Calu3 (cell line): ENCODE measurements around the gene CDK5RAP1. TPM values are rescaled to one million over a fixed set of nuclear protein-coding genes. Genes with fewer than 3 reads are reported as not detected.

Experiments
- BruUV-seq: library from RNA; stranded (reverse); fragments of 400-500 nt; replicated peaks from 2 replicates; lab custom pipeline; 2021; lab: Mats Ljungman, UMichigan
- CTCF ChIA-PET: fragments of 300-600 bp; sonication (Branson Sonifier 250); formaldehyde crosslinking; loops from one replicate; lab custom pipeline; 2022; ENCODE audit warnings: antibody characterized with exemption; lab: Charles Lee
- DNase-seq: peaks from one replicate; pipeline ENCODE4 v3.0.0; 2022
- H3K27ac Mint-ChIP-seq: one replicate; pipeline ENCODE4 v1.8.0; 2022; ENCODE audit warnings: mixed read lengths; ENCODE audit not compliant: unreplicated experiment
- H3K27me3 Mint-ChIP-seq: one replicate; pipeline ENCODE4 v1.8.0; 2022; ENCODE audit warnings: mixed read lengths; ENCODE audit not compliant: unreplicated experiment
- H3K36me3 Mint-ChIP-seq: one replicate; pipeline ENCODE4 v1.8.0; 2022; ENCODE audit warnings: mild to moderate bottlenecking, moderate library complexity, mixed read lengths; ENCODE audit not compliant: insufficient read depth, unreplicated experiment
- H3K4me1 Mint-ChIP-seq: one replicate; pipeline ENCODE4 v1.8.0; 2022; ENCODE audit warnings: mild to moderate bottlenecking, low read depth, mixed read lengths; ENCODE audit not compliant: unreplicated experiment
- H3K4me3 Mint-ChIP-seq: one replicate; pipeline ENCODE4 v1.8.0; 2022; ENCODE audit warnings: mild to moderate bottlenecking, low read depth, moderate library complexity, mixed read lengths; ENCODE audit not compliant: unreplicated experiment
- H3K9me3 Mint-ChIP-seq: one replicate; pipeline ENCODE4 v1.8.0; 2022; ENCODE audit warnings: low read depth, mixed read lengths; ENCODE audit not compliant: unreplicated experiment
- CTCF ChIP-seq: fragments of 200-600 bp; IDR thresholded peaks from one replicate; pipeline ENCODE4 v1.8.0; 2022; ENCODE audit warnings: antibody characterized with exemption; ENCODE audit not compliant: unreplicated experiment
- intact Hi-C: fragments of 100-400 bp; cut with micrococcal nuclease; formaldehyde crosslinking; loops from one replicate; pipeline ENCODE4 v1.10.0; 2022; ENCODE audit not compliant: unreplicated experiment
- total RNA-seq: library from RNA; stranded (reverse); gene quantifications from 2 replicates; pipeline ENCODE4 v1.2.3, GENCODE V29; 2022

The CDK5RAP1 gene
- total RNA-seq, 1 experiment from 2014 or later = 65.8 TPM

- no peak overlapping the region for H3K4me3 Mint-ChIP-seq
- H3K27me3 Mint-ChIP-seq = peaks cover 59% of the 10 kb centered on the region
- H3K9me3 Mint-ChIP-seq = no peaks in the 10 kb centered on the region
- no peak overlapping the region for H3K27ac Mint-ChIP-seq
- intact Hi-C loops = no loop called here
- no peak for TF ChIP-seq CTCF
- BruUV-seq = no TSS peak
- CTCF ChIA-PET = no interaction called here
- no peaks in the 10 kb centered on the region for H3K36me3 Mint-ChIP-seq
- no peak for DNase-seq
- no peaks in the 10 kb centered on the region for H3K4me1 Mint-ChIP-seq
Measured at GRCh38 chr20:33338467-33339258, 62.7 kb downstream of the CDK5RAP1 start.

GRCh38 chr20:33337531-33338165 is 63.7 kb downstream of the CDK5RAP1 start:
- no peaks in the 10 kb centered on the region for H3K9me3 Mint-ChIP-seq
- H3K36me3 Mint-ChIP-seq = no peaks in the 10 kb centered on the region
- DNase-seq = no peak
- no peak overlapping the region for H3K4me3 Mint-ChIP-seq
- CTCF ChIA-PET = no interaction called here
- no peaks in the 10 kb centered on the region for H3K4me1 Mint-ChIP-seq
- BruUV-seq = no TSS peak
- intact Hi-C loops = no loop called here
- TF ChIP-seq CTCF = no peak
- H3K27ac Mint-ChIP-seq = no peak overlapping the region
- peaks cover 60% of the 10 kb centered on the region for H3K27me3 Mint-ChIP-seq

GRCh38 chr20:33337119-33337518 is 64.2 kb downstream of the CDK5RAP1 start:
- CTCF ChIA-PET = no interaction called here
- Mint-ChIP-seq H3K9me3 (no peaks in the 10 kb centered on the region), H3K27me3 (peaks cover 66% of the 10 kb centered on the region), H3K4me3 (no peak overlapping the region), H3K36me3 (no peaks in the 10 kb centered on the region), H3K27ac (no peak overlapping the region), H3K4me1 (no peaks in the 10 kb centered on the region)
- TF ChIP-seq CTCF = no peak
- no peak for DNase-seq
- no TSS peak for BruUV-seq
- intact Hi-C loops = no loop called here

GRCh38 chr20:33336375-33336774 is 64.9 kb downstream of the CDK5RAP1 start:
- Mint-ChIP-seq H3K9me3 (no peaks in the 10 kb centered on the region), H3K4me1 (no peaks in the 10 kb centered on the region), H3K27me3 (peaks cover 68% of the 10 kb centered on the region), H3K27ac (no peak overlapping the region), H3K4me3 (no peak overlapping the region), H3K36me3 (no peaks in the 10 kb centered on the region)
- CTCF ChIA-PET = no interaction called here
- no peak for DNase-seq
- intact Hi-C loops = no loop called here
- no TSS peak for BruUV-seq
- no peak for TF ChIP-seq CTCF
